GM12878 (cell line): Measurements from ENCODE around the gene SFT2D1. TPM values are rescaled to one million over a fixed set of nuclear protein-coding genes. Genes with fewer than 3 reads are reported as not detected.
A peak's percentile ranks its signal among the peaks of the same experiment; 100 is the strongest.

Experiments used
- ATAC-seq: fragments of 200-7000 bp; cut with Tn5 transposase; 3 replicates; pipeline ENCODE4 v1.9.1; 2020; ENCODE audit warnings: mild to moderate bottlenecking, moderate library complexity
- BruUV-seq: library from RNA; stranded (reverse); fragments of 400-500 nt; replicated peaks from 2 replicates; lab custom pipeline; 2021; lab: Mats Ljungman, UMichigan
- CTCF ChIA-PET: fragments of 300-600 bp; sonication (Branson Sonifier 250); formaldehyde crosslinking; extraction: SDS; loops from one replicate; lab custom pipeline; 2021; ENCODE audit warnings: inconsistent platforms; lab: Yijun Ruan, JAX
- POLR2A ChIA-PET: fragments of 350-600 bp; formaldehyde crosslinking; extraction: SDS; loops from one replicate; lab custom pipeline; 2021; ENCODE audit warnings: inconsistent platforms; lab: Charles Lee
- RAD21 ChIA-PET: fragments of 300-600 bp; sonication (Branson Sonifier 250); formaldehyde crosslinking; loops from one replicate; lab custom pipeline; 2023; ENCODE audit warnings: antibody characterized with exemption; ENCODE audit not compliant: unreplicated experiment; lab: Charles Lee
- SMC1A ChIA-PET: fragments of 300-600 bp; sonication (Branson Sonifier 250); formaldehyde crosslinking; loops from one replicate; lab custom pipeline; 2023; ENCODE audit not compliant: unreplicated experiment, uncharacterized antibody; lab: Charles Lee
- DNase-seq: peaks from one replicate; pipeline ENCODE4 v3.0.0-alpha.2; 2011; ENCODE audit warnings: low read depth, low spot score
- FAIRE-seq: peaks from 3 replicates; lab custom pipeline; 2011; peaks lifted over from hg19 to GRCh38; lab: Jason Lieb, UNC
- H2AFZ ChIP-seq: 2 replicates; pipeline ENCODE4 v1.6.0; 2011; ENCODE audit warnings: low read depth, low read length, control low read depth; ENCODE audit not compliant: control insufficient read depth
- H3K27ac ChIP-seq: 2 replicates; pipeline ENCODE4 v1.5.1; 2011; ENCODE audit warnings: control low read depth; ENCODE audit not compliant: control insufficient read depth, insufficient read depth
- H3K27me3 ChIP-seq, 2 experiments: replicated peaks in 1 of 2; 2 replicates each; pipeline versions ENCODE4 v1.6.0 to v1.6.1; 2011; ENCODE audit warnings: low read length in 1 of 2; ENCODE audit not compliant: control insufficient read depth in 2 of 2, insufficient read depth in 2 of 2
- H3K36me3 ChIP-seq, 2 experiments: 2 replicates each; pipeline ENCODE4 v1.5.1; 2011; ENCODE audit warnings: low read length in 1 of 2; ENCODE audit not compliant: control insufficient read depth in 2 of 2, insufficient read depth in 2 of 2
- H3K4me1 ChIP-seq: 2 replicates; pipeline ENCODE4 v1.6.1; 2011; ENCODE audit warnings: mild to moderate bottlenecking, low read length, moderate library complexity, mixed read lengths; ENCODE audit not compliant: control insufficient read depth, insufficient read depth
- H3K4me2 ChIP-seq: 2 replicates; pipeline ENCODE4 v1.6.0; 2011; ENCODE audit warnings: control low read depth; ENCODE audit not compliant: control insufficient read depth, insufficient read depth
- H3K4me3 ChIP-seq: fragments of 200-600 bp; sonication (generic); 2 replicates; pipeline ENCODE4 v1.5.1; 2016
- H3K79me2 ChIP-seq: 2 replicates; pipeline ENCODE4 v1.6.0; 2011; ENCODE audit warnings: low read length; ENCODE audit not compliant: control insufficient read depth, insufficient read depth
- H3K9ac ChIP-seq: 2 replicates; pipeline ENCODE4 v1.8.0; 2011; ENCODE audit warnings: low read length, control low read depth, mixed read lengths; ENCODE audit not compliant: control insufficient read depth, insufficient read depth
- H3K9me3 ChIP-seq: replicated peaks from 3 replicates; pipeline ENCODE4 v1.5.1; 2011; ENCODE audit warnings: mild to moderate bottlenecking, low read length; ENCODE audit not compliant: control insufficient read depth, insufficient read depth
- H4K20me1 ChIP-seq: 2 replicates; pipeline ENCODE4 v1.6.0; 2011; ENCODE audit not compliant: control insufficient read depth, insufficient read depth
- BCLAF1 ChIP-seq: fragments of 450-650 bp; IDR thresholded peaks from 2 replicates; pipeline ENCODE4 v1.6.1; 2017; ENCODE audit warnings: antibody characterized with exemption, mild to moderate bottlenecking, moderate library complexity
- BMI1 ChIP-seq: fragments of 450-650 bp; IDR thresholded peaks from 2 replicates; pipeline ENCODE4 v1.6.1; 2016; ENCODE audit warnings: mild to moderate bottlenecking, moderate library complexity, borderline replicate concordance
- IKZF1 ChIP-seq: fragments of 450-650 bp; conservative IDR thresholded peaks from 2 replicates; pipeline ENCODE4 v1.6.1; 2017; ENCODE audit warnings: antibody characterized with exemption, mild to moderate bottlenecking
- IKZF2 ChIP-seq, 2 experiments: fragments of 450-650 bp; IDR thresholded peaks; 2 replicates each; pipeline ENCODE4 v1.6.1; 2017; ENCODE audit warnings: mild to moderate bottlenecking in 2 of 2, moderate library complexity in 2 of 2
- MAX ChIP-seq: IDR thresholded peaks from 2 replicates; pipeline ENCODE4 v1.6.1; 2012; ENCODE audit warnings: low read depth, low read length, improper control_type of control experiment
- MEF2B ChIP-seq: fragments of 450-650 bp; IDR thresholded peaks from 2 replicates; pipeline ENCODE4 v1.6.1; 2018; ENCODE audit warnings: mild to moderate bottlenecking, moderate library complexity; ENCODE audit not compliant: partially characterized antibody, poor library complexity, severe bottlenecking
- NKRF ChIP-seq: fragments of 450-650 bp; conservative IDR thresholded peaks from 2 replicates; pipeline ENCODE4 v1.6.1; 2017; ENCODE audit warnings: mild to moderate bottlenecking, moderate library complexity
- POLR2AphosphoS5 ChIP-seq: IDR thresholded peaks from 2 replicates; pipeline ENCODE4 v1.6.1; 2011; ENCODE audit warnings: mild to moderate bottlenecking, low read length, inconsistent platforms
- SMC3 ChIP-seq: IDR thresholded peaks from 2 replicates; pipeline ENCODE4 v1.6.1; 2011; ENCODE audit warnings: low read length, improper control_type of control experiment, borderline replicate concordance
- STAT3 ChIP-seq: IDR thresholded peaks from 2 replicates; pipeline ENCODE4 v1.6.1; 2011; ENCODE audit warnings: low read depth, low read length, improper control_type of control experiment
- TARDBP ChIP-seq: IDR thresholded peaks from 2 replicates; pipeline ENCODE4 v1.6.1; 2016; ENCODE audit warnings: borderline replicate concordance
- TCF12 ChIP-seq: IDR thresholded peaks from 2 replicates; pipeline ENCODE4 v1.6.1; 2011; ENCODE audit warnings: low read depth, mild to moderate bottlenecking, low read length
- ZNF24 ChIP-seq: fragments of 450-650 bp; IDR thresholded peaks from 2 replicates; pipeline ENCODE4 v1.6.1; 2017; ENCODE audit warnings: antibody characterized with exemption, mild to moderate bottlenecking
- WGBS: methylation state at CpG from one replicate; pipeline ENCODE4 v1.1.6; 2016; ENCODE audit warnings: low lambda C conversion rate; ENCODE audit not compliant: insufficient replicate concordance, insufficient coverage; ENCODE audit errors: missing lambda C conversion rate; 5-methylcytosine and 5-hydroxymethylcytosine counted together
- in situ Hi-C: fragments of 300-500 bp; cut with MboI; formaldehyde crosslinking; loops from 9 replicates; pipeline ENCODE4 v1.14.3; 2018; ENCODE audit warnings: mixed read lengths
- intact Hi-C: fragments of 100-400 bp; cut with micrococcal nuclease; formaldehyde crosslinking; loops from one replicate; pipeline ENCODE4 v1.14.2; 2022; ENCODE audit not compliant: unreplicated experiment
- polyA plus RNA-seq, 11 experiments: library from polyadenylated mRNA; depleted of rRNA in 4 of 11; unstranded in 6 of 11; stranded (reverse) in 5 of 11; fragments of >200 nt; fragmentation: Nextera tagmentation in 4 of 11; fragmentation: Illumina TruSeq in 1 of 11; extraction: Ambion mirVana in 4 of 11; extraction: Trizol in 1 of 11; gene quantifications; 1 replicate in 1 of 11; 2 replicates in 10 of 11; pipeline versions ENCODE4 v1.2.1 to v1.2.3, GENCODE V29; 2011 to 2016; ENCODE audit warnings: inconsistent platforms in 2 of 11, missing spikeins in 2 of 11, low read depth in 1 of 11
- total RNA-seq, 4 experiments: library from RNA; depleted of rRNA in 3 of 4; stranded (reverse); fragments of >200 nt in 3 of 4; fragmentation: Illumina TruSeq in 1 of 4; extraction: Trizol in 1 of 4; gene quantifications; 2 replicates each; pipeline versions ENCODE4 v1.2.1 to v1.2.3, GENCODE V29; 2013 to 2021

SFT2D1 gene
- total and polyA plus RNA-seq, 10 of the 15 experiments (the other 5 are each of a cell fraction or from before 2014, with no cell fraction given) = 69.5 to 281 (median 124) TPM

- TF ChIP-seq NKRF = no peak
- no peak for TF ChIP-seq SMC3
- TF ChIP-seq STAT3 = no peak
- TF ChIP-seq BCLAF1 = no peak
Measured at GRCh38 chr6:166338854-166339253, 3.5 kb downstream of the SFT2D1 start (continued).

DNA sequence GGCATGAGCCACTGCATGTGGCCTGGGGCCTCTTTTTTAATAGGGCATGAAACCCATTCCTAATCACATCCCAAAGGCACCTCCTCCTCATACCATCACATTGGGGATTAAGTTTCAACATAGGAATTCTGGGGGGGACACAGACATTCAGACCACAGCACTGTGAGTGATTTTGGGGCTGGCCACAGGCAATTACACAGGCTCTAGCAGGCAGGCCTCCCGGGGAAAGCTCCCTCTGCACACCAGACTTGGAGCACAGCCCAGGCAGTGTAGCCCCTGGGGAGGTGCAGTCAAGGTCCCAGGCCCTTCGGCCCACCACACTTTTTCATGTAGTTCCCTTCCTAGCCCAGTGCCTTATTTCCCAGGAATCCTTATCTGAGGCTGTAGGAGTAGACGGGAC, 5.5 kb downstream of the SFT2D1 start:
- Histone ChIP-seq H3K27me3 (no peaks in the 10 kb centered on the region), H2AFZ (no peak overlapping the region), H3K9me3 (no peaks in the 10 kb centered on the region; the same call in 2 of the 3 replicates), H3K4me3 (peak overlapping the region; percentile 53), H4K20me1 (0 out of 2 replicates have a peak, but pooled peaks cover 3% of the 10 kb centered on the region), H3K27ac (peak overlapping the region; percentile 93), H3K79me2 (peaks cover 100% of the 10 kb centered on the region), H3K4me1 (peaks cover 43% of the 10 kb centered on the region), H3K4me2 (peak overlapping the region; percentile 72), H3K36me3 (peaks cover 2 to 21% of the 10 kb centered on the region in 2 experiments), H3K9ac (peak overlapping the region; percentile 39)
- no peak for FAIRE-seq
- no peak for DNase-seq
- peak; percentile 8; the same call in 1 of the 3 replicates for ATAC-seq
- no peak for TF ChIP-seq MAX
- TF ChIP-seq IKZF2 (IDR thresholded peaks at IDR 0.05) = no peak; a peak in 1 of 4 replicates
- 0 out of 2 replicates have a peak, but pooled peaks have one; percentile 12 for TF ChIP-seq BMI1
- TF ChIP-seq MEF2B = peak; percentile 75
- TF ChIP-seq IKZF1 = 0 out of 2 replicates have a peak, but pooled peaks have one; percentile 37
- TF ChIP-seq ZNF24 = no peak
- peak; percentile 49; the same call in 1 of the 2 replicates for TF ChIP-seq POLR2AphosphoS5
- no peak for TF ChIP-seq TCF12
- no peak for TF ChIP-seq TARDBP
- WGBS = 41% methylated on average over 3 of the region's 3 CpGs
- BruUV-seq = no TSS peak
- in situ Hi-C loops = no loop called here
- ChIA-PET CTCF (interaction anchor here (0.7 to 4.7 kb wide), 9 partner anchors 10 to 51 kb away, joined by 3 to 45 read pairs (median 4); no protein-coding TSS in a partner anchor), SMC1A (interaction anchor here (1.0 to 4.9 kb wide), 13 partner anchors 8 to 63 kb away, joined by 3 to 41 read pairs (median 5); no protein-coding TSS in a partner anchor), RAD21 (interaction anchor here (1.2 to 5.3 kb wide), 7 partner anchors 10 to 64 kb away, joined by 3 to 43 read pairs (median 7); no protein-coding TSS in a partner anchor), POLR2A (interaction anchor here (0.6 to 3.6 kb wide), 6 partner anchors 11 to 714 kb away, joined by 3 to 24 read pairs (median 5); no protein-coding TSS in a partner anchor)
- intact Hi-C loops = loop anchor here (10.0 kb wide), 1 partner anchor 758 kb away; no protein-coding TSS in a partner anchor
